Prostate gland (tissue), 2 donors: ENCODE results near the gene TACC2.

ENCODE experiments used
- POLR2A ChIP-seq: fragments of 450-650 bp; IDR thresholded peaks from one replicate; pipeline ENCODE4 v1.6.1; 2016; ENCODE audit warnings: antibody characterized with exemption, mild to moderate bottlenecking
- POLR2AphosphoS5 ChIP-seq: sonication (generic); formaldehyde crosslinking; IDR thresholded peaks from one replicate; pipeline ENCODE4 v1.6.1; 2017; ENCODE audit warnings: antibody characterized with exemption
- TF ChIP-seq, protein P1 (sequence below), 4 experiments: fragments of 200-600 bp in 2 of 4; fragments of 450-650 bp in 2 of 4; sonication (generic) in 2 of 4; IDR thresholded peaks; 1 replicate in 3 of 4; 2 replicates in 1 of 4; pipeline ENCODE4 v1.5.1; 2016 to 2019; ENCODE audit warnings: antibody characterized with exemption in 4 of 4, mild to moderate bottlenecking in 2 of 4, moderate library complexity in 2 of 4

DNA sequence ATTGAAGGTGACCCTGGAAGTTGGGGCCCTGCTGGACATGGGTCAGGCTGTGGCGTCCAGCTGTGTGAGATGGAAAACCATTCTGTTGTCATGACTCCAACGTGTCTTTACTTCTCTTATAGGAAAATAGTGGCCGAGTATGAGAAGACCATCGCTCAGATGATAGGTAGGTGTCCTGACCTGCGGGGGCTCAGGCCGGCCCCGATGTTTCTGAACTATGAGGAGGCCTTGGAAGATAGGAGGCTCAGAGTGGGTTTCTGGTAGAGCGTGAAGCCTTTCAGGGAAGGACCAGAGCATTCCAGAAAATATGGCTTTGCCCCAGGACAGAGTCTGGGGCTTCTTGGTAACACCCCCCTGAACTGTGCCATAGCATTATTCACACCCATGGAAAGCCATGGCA is 252.9 kb downstream of the TACC2 start:
- TF ChIP-seq, protein P1, sequence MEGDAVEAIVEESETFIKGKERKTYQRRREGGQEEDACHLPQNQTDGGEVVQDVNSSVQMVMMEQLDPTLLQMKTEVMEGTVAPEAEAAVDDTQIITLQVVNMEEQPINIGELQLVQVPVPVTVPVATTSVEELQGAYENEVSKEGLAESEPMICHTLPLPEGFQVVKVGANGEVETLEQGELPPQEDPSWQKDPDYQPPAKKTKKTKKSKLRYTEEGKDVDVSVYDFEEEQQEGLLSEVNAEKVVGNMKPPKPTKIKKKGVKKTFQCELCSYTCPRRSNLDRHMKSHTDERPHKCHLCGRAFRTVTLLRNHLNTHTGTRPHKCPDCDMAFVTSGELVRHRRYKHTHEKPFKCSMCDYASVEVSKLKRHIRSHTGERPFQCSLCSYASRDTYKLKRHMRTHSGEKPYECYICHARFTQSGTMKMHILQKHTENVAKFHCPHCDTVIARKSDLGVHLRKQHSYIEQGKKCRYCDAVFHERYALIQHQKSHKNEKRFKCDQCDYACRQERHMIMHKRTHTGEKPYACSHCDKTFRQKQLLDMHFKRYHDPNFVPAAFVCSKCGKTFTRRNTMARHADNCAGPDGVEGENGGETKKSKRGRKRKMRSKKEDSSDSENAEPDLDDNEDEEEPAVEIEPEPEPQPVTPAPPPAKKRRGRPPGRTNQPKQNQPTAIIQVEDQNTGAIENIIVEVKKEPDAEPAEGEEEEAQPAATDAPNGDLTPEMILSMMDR (IDR thresholded peaks at IDR 0.05), result no peak
- TF ChIP-seq POLR2AphosphoS5 (no peak), POLR2A (no peak)
